HG03378 (cell line): Measurements from ENCODE around the gene PCDHGB4.
"Not testable (repeated sequence)": the region's sequence is repeated elsewhere in the genome, so short reads cannot be mapped to it uniquely, and the experiment has no call there.

ENCODE experiments used
- ATAC-seq: cut with Tn5 transposase; IDR thresholded peaks from one replicate; pipeline ENCODE4 v1.9.1; 2021; ENCODE audit warnings: mild to moderate bottlenecking, moderate library complexity; ENCODE audit not compliant: unreplicated experiment

Gene PCDHGB4

DNA sequence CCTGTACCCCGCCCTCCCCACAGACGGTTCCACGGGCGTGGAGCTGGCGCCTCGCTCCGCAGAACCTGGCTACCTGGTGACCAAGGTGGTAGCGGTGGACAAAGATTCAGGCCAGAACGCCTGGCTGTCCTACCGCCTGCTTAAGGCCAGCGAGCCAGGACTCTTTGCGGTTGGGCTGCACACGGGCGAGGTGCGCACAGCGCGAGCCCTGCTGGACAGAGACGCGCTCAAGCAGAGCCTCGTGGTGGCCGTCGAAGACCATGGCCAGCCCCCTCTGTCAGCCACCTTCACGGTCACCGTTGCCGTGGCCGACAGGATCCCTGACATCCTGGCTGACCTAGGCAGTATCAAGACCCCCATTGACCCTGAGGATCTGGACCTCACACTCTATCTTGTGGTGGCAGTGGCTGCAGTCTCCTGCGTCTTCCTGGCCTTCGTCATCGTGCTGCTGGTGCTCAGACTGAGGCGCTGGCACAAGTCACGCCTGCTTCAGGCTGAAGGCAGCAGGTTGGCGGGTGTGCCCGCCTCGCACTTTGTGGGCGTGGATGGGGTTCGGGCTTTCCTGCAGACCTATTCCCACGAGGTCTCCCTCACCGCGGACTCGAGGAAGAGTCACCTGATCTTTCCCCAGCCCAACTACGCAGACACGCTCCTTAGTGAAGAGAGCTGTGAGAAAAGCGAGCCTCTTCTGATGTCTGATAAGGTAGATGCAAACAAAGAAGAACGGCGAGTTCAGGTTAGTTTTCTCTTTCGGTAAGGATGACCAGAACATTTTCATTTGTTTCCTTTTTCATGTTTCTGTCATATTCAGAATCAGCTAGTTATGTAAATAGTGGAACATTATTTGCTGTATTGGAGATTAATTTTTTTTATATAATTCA lies 21.2 kb upstream of the PCDHGB4 start:
- ATAC-seq: no peak

DNA sequence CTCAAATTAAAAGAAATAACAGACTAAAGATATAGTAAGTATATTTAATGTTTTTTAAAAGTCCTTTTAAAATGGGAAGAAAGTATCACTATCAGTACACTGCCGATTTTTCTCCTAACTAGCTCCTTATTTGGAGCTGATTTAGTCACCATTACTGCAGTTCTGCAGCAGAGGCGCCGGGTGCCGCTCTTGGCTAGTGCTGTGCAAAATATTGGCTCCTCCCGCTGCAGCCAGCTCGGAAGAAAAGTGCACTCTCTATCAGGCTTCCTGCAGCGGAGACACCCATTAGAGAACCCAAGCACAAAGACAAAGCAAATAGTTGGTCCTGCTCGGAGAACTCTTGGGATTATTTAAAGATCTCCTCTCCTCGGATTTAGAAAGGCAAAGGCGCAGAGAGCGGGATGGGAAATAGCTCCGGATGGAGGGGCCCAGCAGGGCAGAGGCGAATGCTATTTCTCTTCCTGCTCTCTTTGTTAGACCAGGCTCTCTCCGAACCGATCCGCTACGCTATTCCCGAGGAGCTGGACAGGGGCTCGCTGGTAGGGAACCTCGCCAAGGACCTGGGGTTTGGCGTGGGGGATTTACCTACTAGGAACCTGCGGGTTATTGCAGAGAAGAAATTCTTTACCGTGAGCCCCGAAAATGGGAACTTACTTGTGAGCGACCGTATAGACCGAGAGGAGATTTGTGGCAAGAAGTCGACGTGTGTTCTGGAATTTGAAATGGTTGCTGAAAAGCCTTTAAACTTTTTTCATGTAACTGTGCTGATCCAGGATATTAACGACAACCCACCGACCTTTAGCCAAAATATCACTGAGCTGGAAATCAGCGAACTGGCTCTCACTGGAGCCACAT lies 17.3 kb upstream of the PCDHGB4 start, which contains the start of gene PCDHGB3:
PCDHGB3 (plus strand) TSS at position 249 of the 855 bp plus-strand sequence; CDS start at position 402, 153 bp downstream.
- peak; percentile 95 for ATAC-seq

DNA sequence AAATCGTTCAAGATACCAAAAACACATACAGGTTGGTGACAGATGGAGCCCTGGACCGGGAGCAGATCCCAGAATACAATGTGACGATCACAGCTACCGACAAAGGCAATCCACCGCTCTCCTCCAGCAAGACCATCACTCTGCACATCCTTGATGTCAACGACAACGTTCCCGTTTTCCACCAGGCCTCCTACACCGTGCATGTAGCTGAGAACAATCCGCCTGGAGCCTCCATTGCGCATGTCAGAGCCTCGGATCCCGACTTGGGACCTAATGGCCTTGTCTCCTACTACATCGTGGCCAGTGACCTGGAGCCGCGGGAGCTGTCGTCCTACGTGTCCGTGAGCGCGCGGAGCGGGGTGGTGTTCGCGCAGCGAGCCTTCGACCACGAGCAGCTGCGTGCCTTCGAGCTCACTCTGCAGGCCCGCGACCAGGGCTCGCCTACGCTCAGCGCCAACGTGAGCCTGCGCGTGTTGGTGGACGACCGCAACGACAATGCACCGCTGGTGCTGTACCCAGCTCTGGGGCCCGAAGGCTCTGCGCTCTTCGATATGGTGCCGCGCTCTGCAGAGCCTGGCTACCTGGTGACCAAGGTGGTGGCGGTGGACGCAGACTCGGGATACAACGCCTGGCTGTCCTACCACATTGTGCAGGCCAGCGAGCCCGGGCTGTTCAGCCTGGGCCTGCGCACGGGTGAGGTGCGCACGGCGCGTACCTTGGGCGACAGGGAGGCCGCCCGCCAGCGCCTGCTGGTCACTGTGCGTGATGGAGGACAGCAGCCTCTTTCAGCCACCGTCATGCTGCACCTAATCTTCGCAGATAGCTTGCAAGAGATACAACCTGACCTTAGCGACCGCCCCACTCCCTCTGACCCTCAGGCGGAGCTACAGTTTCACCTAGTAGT lies 15.7 kb upstream of the PCDHGB4 start:
- no peak for ATAC-seq

DNA sequence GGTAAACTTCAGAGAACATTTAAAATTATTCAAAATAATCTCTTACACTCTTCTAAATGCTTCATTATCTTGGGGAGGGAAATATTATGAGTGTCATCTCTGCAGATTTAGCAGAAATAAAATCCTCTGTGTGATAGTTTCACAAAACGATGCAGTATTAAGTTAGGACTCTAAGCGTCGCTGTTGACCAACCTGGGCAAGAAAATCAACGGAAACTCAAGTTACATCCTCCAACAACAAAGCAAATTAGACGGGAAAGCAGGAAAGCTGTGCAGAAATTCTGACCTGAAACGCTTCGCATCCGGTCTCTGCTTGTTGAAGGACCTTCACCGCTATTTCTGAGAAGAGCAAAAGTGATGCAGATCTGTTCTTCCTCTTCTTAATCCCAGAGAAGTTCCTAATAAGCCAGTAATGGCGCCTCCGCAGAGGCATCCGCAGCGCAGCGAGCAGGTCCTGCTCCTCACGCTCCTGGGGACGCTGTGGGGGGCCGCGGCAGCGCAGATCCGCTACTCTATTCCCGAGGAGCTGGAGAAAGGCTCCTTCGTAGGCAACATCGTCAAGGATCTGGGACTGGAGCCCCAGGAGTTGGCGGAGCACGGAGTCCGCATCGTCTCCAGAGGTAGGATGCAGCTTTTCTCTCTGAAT lies 13.7 kb upstream of the PCDHGB4 start, which contains the start of gene PCDHGA6:
PCDHGA6 (plus strand) TSS at position 219 of the 645 bp plus-strand sequence; CDS start at position 412, 193 bp downstream.
- ATAC-seq: no peak

DNA sequence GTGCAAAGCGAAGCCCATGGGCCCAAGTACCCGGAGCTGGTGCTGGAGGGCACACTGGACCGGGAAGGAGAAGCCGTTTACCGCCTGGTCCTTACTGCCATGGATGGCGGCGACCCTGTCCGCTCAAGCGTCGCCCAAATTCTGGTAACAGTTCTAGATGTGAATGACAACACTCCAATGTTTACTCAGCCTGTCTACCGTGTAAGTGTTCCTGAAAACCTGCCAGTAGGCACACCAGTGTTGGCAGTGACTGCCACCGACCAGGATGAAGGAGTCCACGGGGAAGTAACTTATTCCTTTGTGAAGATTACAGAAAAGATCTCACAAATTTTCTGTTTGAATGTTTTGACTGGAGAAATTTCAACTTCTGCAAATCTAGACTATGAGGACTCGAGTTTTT lies 12.9 kb upstream of the PCDHGB4 start:
- ATAC-seq: no peak

DNA sequence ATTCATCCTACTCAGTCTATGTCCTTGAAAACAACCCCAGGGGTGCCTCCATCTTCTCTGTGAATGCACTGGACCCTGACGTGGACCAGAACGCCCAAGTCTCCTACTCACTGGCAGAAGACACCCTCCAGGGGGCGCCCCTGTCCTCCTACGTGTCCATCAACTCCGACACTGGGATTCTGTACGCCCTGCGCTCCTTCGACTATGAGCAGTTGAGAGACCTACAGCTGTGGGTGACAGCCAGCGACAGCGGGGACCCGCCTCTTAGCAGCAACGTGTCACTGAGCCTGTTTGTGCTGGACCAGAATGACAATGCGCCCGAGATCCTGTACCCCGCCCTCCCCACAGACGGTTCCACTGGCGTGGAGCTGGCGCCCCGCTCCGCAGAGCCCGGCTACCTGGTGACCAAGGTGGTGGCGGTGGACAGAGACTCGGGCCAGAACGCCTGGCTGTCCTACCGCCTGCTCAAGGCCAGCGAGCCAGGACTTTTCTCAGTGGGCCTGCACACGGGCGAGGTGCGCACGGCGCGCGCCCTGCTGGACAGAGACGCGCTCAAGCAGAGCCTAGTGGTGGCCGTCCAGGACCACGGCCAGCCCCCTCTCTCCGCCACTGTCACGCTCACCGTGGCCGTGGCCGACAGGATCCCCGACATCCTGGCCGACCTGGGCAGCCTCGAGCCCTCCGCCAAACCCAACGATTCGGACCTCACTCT lies 11.9 kb upstream of the PCDHGB4 start:
- not testable (repeated sequence) for ATAC-seq

DNA sequence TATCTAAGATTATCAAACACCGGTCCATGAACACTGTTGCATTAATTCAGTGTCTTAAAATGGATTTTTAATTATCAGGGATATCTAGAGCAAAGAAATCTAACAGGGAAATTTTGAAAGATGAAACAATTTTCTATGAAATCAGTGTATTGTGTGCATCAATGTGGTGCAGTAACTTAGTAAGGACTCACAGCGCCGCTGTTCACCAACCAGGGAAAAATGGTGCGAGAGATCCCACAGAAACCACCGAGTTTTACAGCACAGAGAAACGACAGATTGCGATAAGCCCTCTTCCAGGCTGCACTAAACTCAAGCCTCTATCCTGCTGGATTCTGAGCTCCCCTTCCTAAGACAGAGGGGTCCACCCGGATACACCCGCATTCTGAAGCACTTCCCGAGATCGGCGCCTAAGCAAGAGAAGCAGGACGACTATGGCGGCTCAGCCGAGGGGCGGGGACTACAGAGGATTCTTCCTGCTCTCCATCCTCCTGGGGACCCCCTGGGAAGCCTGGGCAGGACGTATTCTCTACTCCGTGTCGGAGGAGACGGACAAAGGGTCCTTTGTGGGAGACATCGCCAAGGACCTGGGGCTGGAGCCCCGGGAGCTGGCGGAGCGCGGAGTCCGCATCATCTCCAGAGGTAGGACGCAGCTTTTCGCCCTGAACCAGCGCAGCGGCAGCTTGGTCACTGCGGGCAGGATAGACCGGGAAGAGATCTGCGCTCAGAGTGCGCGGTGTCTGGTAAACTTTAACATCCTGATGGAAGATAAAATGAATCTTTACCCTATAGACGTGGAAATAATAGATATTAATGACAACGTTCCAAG lies 4.8 kb upstream of the PCDHGB4 start, which contains the start of gene PCDHGA7:
PCDHGA7 (plus strand) TSS at position 274 of the 826 bp plus-strand sequence; CDS start at position 432, 158 bp downstream.
- ATAC-seq: no peak

DNA sequence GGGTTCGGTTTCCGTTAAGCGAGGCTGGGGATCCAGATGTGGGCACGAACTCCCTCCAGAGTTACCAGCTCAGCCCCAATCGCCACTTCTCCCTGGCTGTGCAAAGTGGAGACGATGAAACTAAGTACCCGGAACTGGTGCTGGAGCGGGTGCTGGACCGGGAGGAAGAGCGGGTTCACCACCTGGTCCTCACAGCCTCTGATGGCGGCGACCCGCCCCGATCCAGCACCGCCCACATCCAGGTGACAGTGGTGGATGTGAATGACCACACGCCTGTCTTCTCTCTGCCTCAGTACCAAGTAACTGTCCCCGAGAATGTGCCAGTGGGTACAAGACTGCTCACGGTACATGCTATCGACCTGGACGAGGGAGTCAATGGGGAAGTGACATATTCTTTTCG lies 4.2 kb upstream of the PCDHGB4 start:
- ATAC-seq: no peak

DNA sequence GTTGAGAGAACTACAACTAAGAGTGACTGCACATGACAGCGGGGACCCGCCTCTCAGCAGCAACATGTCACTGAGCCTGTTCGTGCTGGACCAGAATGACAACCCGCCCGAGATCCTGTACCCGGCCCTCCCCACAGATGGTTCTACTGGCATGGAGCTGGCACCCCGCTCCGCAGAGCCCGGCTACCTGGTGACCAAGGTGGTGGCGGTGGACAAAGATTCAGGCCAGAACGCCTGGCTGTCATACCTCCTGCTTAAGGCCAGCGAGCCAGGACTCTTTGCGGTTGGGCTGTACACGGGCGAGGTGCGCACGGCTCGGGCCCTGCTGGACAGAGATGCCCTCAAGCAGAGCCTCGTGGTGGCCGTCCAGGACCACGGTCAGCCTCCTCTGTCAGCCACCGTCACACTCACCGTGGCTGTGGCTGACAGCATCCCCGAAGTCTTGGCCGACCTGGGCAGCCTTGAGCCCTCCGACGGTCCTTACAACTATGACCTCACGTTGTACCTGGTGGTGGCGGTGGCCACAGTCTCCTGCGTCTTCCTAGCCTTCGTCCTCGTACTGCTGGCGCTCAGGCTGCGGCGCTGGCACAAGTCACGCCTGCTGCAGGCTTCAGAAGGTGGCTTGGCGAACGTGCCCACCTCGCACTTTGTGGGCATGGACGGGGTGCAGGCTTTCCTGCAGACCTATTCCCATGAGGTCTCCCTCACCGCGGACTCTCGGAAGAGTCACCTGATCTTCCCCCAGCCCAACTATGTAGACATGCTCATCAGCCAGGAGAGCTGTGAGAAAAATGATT lies 2.8 kb upstream of the PCDHGB4 start:
- ATAC-seq: no peak

DNA sequence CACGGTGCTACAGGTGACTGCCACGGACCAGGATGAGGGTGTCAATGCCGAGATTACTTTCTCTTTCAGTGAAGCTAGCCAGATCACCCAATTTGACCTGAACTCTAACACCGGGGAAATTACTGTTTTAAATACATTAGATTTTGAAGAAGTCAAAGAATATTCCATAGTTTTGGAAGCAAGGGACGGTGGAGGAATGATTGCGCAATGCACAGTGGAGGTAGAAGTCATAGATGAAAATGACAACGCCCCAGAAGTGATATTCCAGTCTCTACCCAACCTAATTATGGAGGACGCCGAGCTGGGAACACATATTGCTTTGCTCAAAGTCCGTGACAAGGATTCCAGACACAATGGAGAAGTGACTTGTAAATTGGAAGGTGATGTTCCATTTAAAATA lies 1.2 kb downstream of the PCDHGB4 start:
- ATAC-seq: no peak

DNA sequence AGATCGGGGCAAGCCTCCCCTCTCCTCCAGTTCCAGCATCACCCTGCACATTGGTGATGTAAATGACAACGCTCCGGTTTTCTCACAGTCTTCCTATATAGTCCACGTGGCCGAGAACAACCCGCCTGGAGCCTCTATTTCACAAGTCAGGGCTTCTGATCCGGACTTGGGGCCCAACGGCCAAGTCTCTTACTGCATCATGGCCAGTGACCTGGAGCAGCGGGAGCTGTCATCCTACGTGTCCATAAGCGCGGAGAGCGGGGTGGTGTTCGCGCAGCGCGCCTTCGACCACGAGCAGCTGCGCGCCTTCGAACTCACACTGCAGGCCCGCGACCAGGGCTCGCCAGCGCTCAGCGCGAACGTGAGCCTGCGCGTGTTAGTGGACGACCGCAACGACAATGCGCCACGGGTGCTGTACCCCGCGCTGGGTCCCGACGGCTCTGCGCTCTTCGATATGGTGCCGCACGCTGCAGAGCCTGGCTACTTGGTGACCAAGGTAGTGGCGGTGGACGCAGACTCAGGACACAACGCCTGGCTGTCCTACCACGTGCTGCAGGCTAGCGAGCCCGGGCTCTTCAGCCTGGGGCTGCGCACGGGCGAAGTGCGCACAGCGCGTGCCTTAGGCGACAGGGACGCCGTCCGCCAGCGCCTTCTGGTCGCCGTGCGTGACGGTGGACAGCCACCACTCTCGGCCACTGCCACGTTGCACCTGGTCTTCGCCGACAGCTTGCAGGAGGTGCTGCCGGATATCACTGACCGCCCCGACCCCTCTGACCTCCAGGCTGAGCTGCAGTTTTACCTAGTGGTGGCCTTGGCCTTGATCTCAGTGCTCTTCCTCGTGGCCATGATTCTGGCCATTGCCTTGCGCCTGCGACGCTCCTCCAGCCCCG lies 1.9 kb downstream of the PCDHGB4 start:
- ATAC-seq: no peak

DNA sequence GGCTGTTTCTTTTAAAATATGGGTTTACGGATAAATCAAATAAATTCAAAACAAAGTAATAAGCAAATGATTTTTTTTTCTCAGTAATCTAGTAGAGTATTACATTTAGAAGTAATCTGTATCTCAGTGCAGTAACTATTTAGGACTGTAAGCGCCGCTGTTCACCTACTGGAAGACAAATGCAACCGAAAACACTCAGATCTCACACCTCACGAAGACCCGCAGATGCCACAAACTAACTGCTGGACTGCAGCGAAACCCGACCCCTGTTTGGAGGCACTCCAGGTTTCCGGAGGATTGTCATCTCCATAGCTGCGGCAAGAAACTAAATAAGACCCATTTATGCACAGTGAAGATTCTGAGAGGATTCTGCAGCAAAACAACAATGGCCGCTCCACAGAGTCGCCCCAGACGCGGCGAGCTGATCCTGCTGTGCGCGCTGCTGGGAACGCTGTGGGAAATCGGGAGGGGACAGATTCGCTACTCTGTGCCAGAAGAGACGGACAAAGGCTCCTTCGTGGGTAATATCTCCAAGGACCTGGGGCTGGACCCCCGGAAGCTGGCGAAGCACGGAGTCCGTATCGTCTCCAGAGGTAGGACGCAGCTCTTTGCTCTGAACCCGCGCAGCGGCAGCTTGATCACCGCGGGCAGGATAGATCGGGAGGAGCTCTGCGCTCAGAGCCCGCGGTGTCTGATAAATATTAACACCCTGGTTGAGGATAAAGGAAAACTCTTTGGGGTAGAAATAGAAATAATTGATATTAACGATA lies 5.1 kb downstream of the PCDHGB4 start, which contains the start of gene PCDHGA8:
PCDHGA8 (plus strand) TSS at position 205 of the 770 bp plus-strand sequence; CDS start at position 386, 181 bp downstream.
- ATAC-seq: no peak

DNA sequence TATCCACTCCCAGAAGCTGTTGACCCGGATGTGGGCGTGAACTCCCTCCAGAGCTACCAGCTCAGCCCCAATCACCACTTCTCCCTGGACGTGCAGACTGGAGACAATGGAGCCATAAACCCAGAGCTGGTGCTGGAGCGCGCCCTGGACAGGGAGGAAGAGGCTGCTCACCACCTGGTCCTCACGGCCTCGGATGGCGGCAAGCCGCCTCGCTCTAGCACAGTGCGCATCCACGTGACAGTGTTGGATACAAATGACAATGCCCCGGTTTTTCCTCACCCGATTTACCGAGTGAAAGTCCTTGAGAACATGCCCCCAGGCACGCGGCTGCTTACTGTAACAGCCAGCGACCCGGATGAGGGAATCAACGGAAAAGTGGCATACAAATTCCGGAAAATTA lies 5.8 kb downstream of the PCDHGB4 start:
- no peak for ATAC-seq

DNA sequence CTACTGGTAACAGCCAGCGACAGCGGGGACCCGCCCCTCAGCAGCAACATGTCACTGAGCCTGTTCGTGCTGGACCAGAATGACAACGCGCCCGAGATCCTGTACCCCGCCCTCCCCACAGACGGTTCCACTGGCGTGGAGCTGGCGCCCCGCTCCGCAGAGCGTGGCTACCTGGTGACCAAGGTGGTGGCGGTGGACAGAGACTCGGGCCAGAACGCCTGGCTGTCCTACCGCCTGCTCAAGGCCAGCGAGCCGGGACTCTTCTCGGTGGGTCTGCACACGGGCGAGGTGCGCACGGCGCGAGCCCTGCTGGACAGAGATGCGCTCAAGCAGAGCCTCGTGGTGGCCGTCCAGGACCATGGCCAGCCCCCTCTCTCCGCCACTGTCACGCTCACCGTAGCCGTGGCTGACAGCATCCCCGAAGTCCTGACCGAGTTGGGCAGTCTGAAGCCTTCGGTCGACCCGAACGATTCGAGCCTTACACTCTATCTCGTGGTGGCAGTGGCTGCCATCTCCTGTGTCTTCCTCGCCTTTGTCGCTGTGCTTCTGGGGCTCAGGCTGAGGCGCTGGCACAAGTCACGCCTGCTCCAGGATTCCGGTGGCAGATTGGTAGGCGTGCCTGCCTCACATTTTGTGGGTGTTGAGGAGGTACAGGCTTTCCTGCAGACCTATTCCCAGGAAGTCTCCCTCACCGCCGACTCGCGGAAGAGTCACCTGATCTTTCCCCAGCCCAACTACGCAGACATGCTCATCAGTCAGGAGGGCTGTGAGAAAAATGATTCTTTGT lies 7.1 kb downstream of the PCDHGB4 start:
- ATAC-seq: not testable (repeated sequence)
